DOHH2 (cell line): Measurements from ENCODE around the gene DDO.

Experiments
- H3F3A ChIP-seq: fragments of 200-600 bp; sonication (generic), shearing (Covaris generic); 2 replicates; pipeline ENCODE4 v1.6.0; 2016; ENCODE audit warnings: antibody characterized with exemption, mild to moderate bottlenecking; ENCODE audit not compliant: control insufficient read depth, insufficient read depth
- H3K27ac ChIP-seq: fragments of 200-600 bp; sonication (generic); 2 replicates; pipeline ENCODE4 v1.5.1; 2014; ENCODE audit warnings: low read depth, mild to moderate bottlenecking, low read length, moderate library complexity
- H3K27me3 ChIP-seq: fragments of 200-600 bp; sonication (generic); 2 replicates; pipeline ENCODE4 v1.6.1; 2014; ENCODE audit warnings: mild to moderate bottlenecking, low read length, mixed read lengths; ENCODE audit not compliant: control insufficient read depth
- H3K36me3 ChIP-seq: fragments of 200-600 bp; sonication (generic); 2 replicates; pipeline ENCODE4 v1.6.1; 2014; ENCODE audit warnings: mild to moderate bottlenecking, low read length, moderate library complexity, mixed read lengths; ENCODE audit not compliant: control insufficient read depth
- H3K4me1 ChIP-seq: fragments of 200-600 bp; sonication (generic); 2 replicates; pipeline ENCODE4 v1.6.1; 2014; ENCODE audit warnings: mild to moderate bottlenecking, low read length, mixed read lengths; ENCODE audit not compliant: control insufficient read depth
- H3K4me2 ChIP-seq: fragments of 200-600 bp; sonication (generic); 2 replicates; pipeline ENCODE4 v1.6.0; 2014; ENCODE audit warnings: mild to moderate bottlenecking, low read length, moderate library complexity
- H3K4me3 ChIP-seq: fragments of 200-600 bp; sonication (generic); 2 replicates; pipeline ENCODE4 v1.5.1; 2014; ENCODE audit warnings: mild to moderate bottlenecking, low read length, mixed read lengths
- H3K79me2 ChIP-seq: fragments of 200-600 bp; sonication (generic); 2 replicates; pipeline ENCODE4 v1.6.1; 2014; ENCODE audit warnings: mild to moderate bottlenecking, low read length, mixed read lengths; ENCODE audit not compliant: control insufficient read depth
- H3K9me2 ChIP-seq: fragments of 200-600 bp; sonication (generic); replicated peaks from 2 replicates; pipeline ENCODE4 v1.6.1; 2014; ENCODE audit warnings: mild to moderate bottlenecking, low read length, mixed read lengths; ENCODE audit not compliant: control insufficient read depth
- H3K9me3 ChIP-seq: fragments of 200-600 bp; sonication (generic); 2 replicates; pipeline ENCODE4 v1.6.1; 2014; ENCODE audit warnings: antibody characterized with exemption, low read length, mixed read lengths; ENCODE audit not compliant: control insufficient read depth, insufficient read depth
- H4K20me1 ChIP-seq: fragments of 200-600 bp; sonication (generic); 2 replicates; pipeline ENCODE4 v1.6.0; 2014; ENCODE audit warnings: low read depth, mild to moderate bottlenecking, antibody characterized with exemption, low read length, moderate library complexity; ENCODE audit not compliant: control insufficient read depth, insufficient read depth
- CTCF ChIP-seq: fragments of 200-600 bp; sonication (generic); IDR thresholded peaks from one replicate; pipeline ENCODE4 v1.5.1; 2014; ENCODE audit warnings: antibody characterized with exemption, mild to moderate bottlenecking, low read depth, low read length; ENCODE audit not compliant: poor library complexity, severe bottlenecking
- EZH2phosphoT487 ChIP-seq: fragments of 200-600 bp; sonication (generic); IDR thresholded peaks from 2 replicates; pipeline ENCODE4 v1.6.1; 2017; ENCODE audit warnings: borderline replicate concordance, mild to moderate bottlenecking, antibody characterized with exemption, low read length, moderate library complexity, mixed read lengths

DDO gene

GRCh38 chr6:110408901-110409300 lies 6.5 kb downstream of the DDO start:
- Histone ChIP-seq H3K36me3 (no peaks in the 10 kb centered on the region), H3K27me3 (peaks cover 9% of the 10 kb centered on the region; the same call in 1 of the 2 replicates), H3K4me3 (no peak overlapping the region), H3K4me2 (no peak overlapping the region), H4K20me1 (no peaks in the 10 kb centered on the region), H3K27ac (no peak overlapping the region), H3K79me2 (no peaks in the 10 kb centered on the region), H3K4me1 (no peaks in the 10 kb centered on the region), H3K9me3 (no peaks in the 10 kb centered on the region), H3F3A (no peaks in the 10 kb centered on the region), H3K9me2 (no peaks in the 10 kb centered on the region)
- TF ChIP-seq EZH2phosphoT487 (no peak), CTCF (no peak)

- Histone ChIP-seq H3K27me3 (peaks cover 13% of the 10 kb centered on the region; the same call in 1 of the 2 replicates), H3F3A (no peaks in the 10 kb centered on the region), H4K20me1 (no peaks in the 10 kb centered on the region), H3K36me3 (no peaks in the 10 kb centered on the region), H3K4me3 (no peak overlapping the region), H3K4me2 (no peak overlapping the region), H3K4me1 (no peaks in the 10 kb centered on the region), H3K9me2 (no peaks in the 10 kb centered on the region), H3K79me2 (no peaks in the 10 kb centered on the region), H3K27ac (no peak overlapping the region), H3K9me3 (no peaks in the 10 kb centered on the region)
- TF ChIP-seq EZH2phosphoT487 (no peak), CTCF (no peak)
Observed at GRCh38 chr6:110404607-110405006, 10.8 kb downstream of the DDO start.

DNA sequence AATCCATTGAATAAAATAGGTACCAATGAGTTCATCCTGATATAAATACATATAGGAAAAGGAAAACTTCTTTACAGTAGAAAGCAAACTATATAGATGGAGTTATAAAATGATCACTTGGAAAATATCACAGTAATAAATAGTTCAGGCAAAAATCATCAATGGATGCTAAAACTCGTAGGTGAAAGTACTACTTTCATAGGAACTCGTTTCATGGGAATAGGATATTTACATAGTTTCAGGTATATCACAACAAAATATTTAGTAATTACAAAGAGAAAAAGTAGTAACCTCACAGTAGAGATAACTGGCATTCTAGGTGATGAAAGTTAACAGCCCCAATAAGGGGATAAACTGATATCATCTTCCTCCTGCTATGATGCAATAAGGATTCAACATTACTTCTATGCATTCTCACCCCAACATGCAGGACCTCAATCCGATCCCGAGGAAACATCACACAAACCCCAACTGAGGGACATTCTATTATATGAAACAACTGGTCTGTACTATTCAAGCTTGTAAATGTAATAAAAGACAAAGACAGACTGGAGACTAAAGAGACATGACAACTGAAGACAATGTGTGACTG lies 13.7 kb downstream of the DDO start:
- Histone ChIP-seq H3K4me2 (no peak overlapping the region), H3K9me3 (no peaks in the 10 kb centered on the region), H3K9me2 (no peaks in the 10 kb centered on the region), H3K79me2 (no peaks in the 10 kb centered on the region), H4K20me1 (no peaks in the 10 kb centered on the region), H3K4me1 (no peaks in the 10 kb centered on the region), H3F3A (no peaks in the 10 kb centered on the region), H3K27me3 (peaks cover 8% of the 10 kb centered on the region; the same call in 1 of the 2 replicates), H3K4me3 (no peak overlapping the region), H3K27ac (no peak overlapping the region), H3K36me3 (no peaks in the 10 kb centered on the region)
- TF ChIP-seq CTCF (no peak), EZH2phosphoT487 (no peak)
